ENCODE results near the gene ZNF814. TPM values are rescaled to one million over a fixed set of nuclear protein-coding genes. Genes with fewer than 3 reads are reported as not detected.

ZNF814 gene
- polyA plus RNA-seq (2013) = 18.9 and 19.3 TPM in 2 replicates

DNA sequence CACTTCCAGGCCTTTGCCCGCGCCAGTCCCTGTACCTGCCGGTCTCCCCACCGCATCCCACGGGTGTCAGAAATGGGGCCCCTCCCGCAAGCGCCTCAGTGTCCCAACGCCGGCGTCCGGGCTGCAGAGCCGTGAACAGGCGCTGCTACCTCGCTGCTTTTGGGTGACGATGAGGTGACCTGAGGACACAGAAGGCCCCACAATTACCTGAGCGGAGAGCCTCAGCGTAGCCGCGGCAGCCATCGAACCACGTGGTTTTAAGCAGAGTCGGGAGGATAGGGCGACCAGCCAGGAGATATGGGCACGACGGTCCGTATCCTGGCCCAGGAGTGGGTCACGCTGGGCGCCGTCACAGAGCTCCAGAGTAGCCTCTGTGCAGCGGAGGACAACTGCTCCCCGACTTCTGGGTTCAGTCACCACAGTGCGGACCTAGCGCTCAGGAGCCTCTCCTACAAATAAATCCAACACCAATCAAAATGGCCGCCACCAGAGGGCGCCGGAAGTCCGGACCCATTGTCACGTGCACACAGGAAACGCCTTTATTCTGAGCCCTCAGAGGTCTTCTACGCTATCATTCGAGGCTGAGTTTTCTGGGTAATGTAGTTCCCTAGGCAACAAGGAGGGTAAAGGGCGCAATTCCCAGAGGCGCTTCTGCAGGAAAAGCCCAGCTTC lies at the start of gene ZNF814:
TSS of gene ZNF814 (minus strand) at position 478 of the 672 bp plus-strand sequence. CDS start at position 243, 235 bp downstream.
- H2BK12ac ChIP-seq (ENCODE audit: low read length) = peak within 1 kb of the TSS; percentile 78
- H2AFZ ChIP-seq (ENCODE audit: insufficient read depth, low read length, poor library complexity) = peak within 1 kb of the TSS; percentile 62
- H2AK5ac ChIP-seq (ENCODE audit: low read length) = peak within 1 kb of the TSS; percentile 82
- peak within 1 kb of the TSS; percentile 83 for H3K4me3 ChIP-seq (ENCODE audit: low read depth, low read length)
- H3K27me3 ChIP-seq (ENCODE audit: insufficient read depth, low read length) = no peaks in the 10 kb centered on the region
- H3K79me1 ChIP-seq (ENCODE audit: low read length) = peaks cover 22% of the 10 kb centered on the region
- peak within 1 kb of the TSS; percentile 84 for H4K12ac ChIP-seq (ENCODE audit: low read depth, low read length)
- H3K4me1 ChIP-seq (ENCODE audit: control insufficient read depth in 1 of 2, insufficient read depth in 2 of 2, low read length in 2 of 2) = peaks cover 4 to 29% of the 10 kb centered on the region in 2 experiments
- peak within 1 kb of the TSS; percentile 93 for H3K4ac ChIP-seq (ENCODE audit: low read depth, low read length)
- peak within 1 kb of the TSS; percentile 37 for H3K23ac ChIP-seq (ENCODE audit: low read length)
- H4K8ac ChIP-seq (ENCODE audit: low read depth, low read length) = peak within 1 kb of the TSS; percentile 95
- peak; percentile 96 to 98 for DNase-seq
- peak within 1 kb of the TSS; percentile 42 for H3K27ac ChIP-seq (ENCODE audit: low read depth, low read length)
- peak within 1 kb of the TSS; percentile 70 for H3K14ac ChIP-seq (ENCODE audit: low read length)
- H3K79me2 ChIP-seq (ENCODE audit: control insufficient read depth, insufficient read depth, low read length, poor library complexity) = peaks cover 12% of the 10 kb centered on the region
- peaks cover 4% of the 10 kb centered on the region for H3K9me3 ChIP-seq (ENCODE audit: insufficient read depth, low read depth, low read length)
- H3K36me3 ChIP-seq (ENCODE audit: control insufficient read depth in 1 of 2, insufficient read depth in 2 of 2, low read length in 2 of 2) = peaks cover 3 to 5% of the 10 kb centered on the region in 2 experiments
- WGBS (ENCODE audit: extremely low coverage, insufficient coverage, insufficient read length) = no CpG with 5 or more reads among the region's 43 CpGs
- H2BK120ac ChIP-seq (ENCODE audit: insufficient read depth, low read length, poor library complexity) = peak within 1 kb of the TSS; percentile 92
- peak within 1 kb of the TSS; percentile 98 for H3K18ac ChIP-seq (ENCODE audit: low read length)
- H3K9ac ChIP-seq (ENCODE audit: low read length) = peak within 1 kb of the TSS; percentile 72
- peak within 1 kb of the TSS; percentile 92 for H4K91ac ChIP-seq (ENCODE audit: low read depth, low read length)
- peak within 1 kb of the TSS; percentile 91 for H3K4me2 ChIP-seq (ENCODE audit: low read length)
- peak within 1 kb of the TSS; percentile 62 for H2BK5ac ChIP-seq (ENCODE audit: low read depth, low read length, poor library complexity)

DNA sequence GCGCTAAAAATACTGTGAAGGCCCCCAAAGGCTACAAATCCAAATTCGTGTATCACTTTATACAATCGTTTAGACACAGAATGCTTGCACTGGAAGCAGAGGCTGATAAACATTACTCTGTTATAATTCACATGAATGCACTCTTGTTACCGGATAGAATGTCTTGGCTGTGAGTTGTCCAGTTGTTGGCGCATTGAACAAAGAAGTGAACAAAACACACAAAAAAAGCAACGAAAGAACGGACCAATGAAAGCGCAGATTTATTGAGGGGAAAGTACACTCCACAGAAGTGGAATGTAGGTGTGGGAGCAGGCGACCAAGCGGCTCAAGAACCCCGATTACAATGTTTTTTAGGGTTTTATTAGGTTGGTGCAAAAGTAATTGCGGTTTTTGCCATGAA lies 46.9 kb upstream of the ZNF814 start:
- no peak overlapping the region for H3K27ac ChIP-seq (ENCODE audit: low read depth, low read length)
- H4K12ac ChIP-seq (ENCODE audit: low read depth, low read length) = no peak overlapping the region
- H2BK12ac ChIP-seq (ENCODE audit: low read length) = no peak overlapping the region
- H3K36me3 ChIP-seq (ENCODE audit: control insufficient read depth in 1 of 2, insufficient read depth in 2 of 2, low read length in 2 of 2) = peaks cover 3 to 7% of the 10 kb centered on the region in 2 experiments
- no peak overlapping the region for H3K18ac ChIP-seq (ENCODE audit: low read length)
- no peak overlapping the region for H3K4ac ChIP-seq (ENCODE audit: low read depth, low read length)
- H3K4me2 ChIP-seq (ENCODE audit: low read length) = no peak overlapping the region
- DNase-seq = no peak
- H4K8ac ChIP-seq (ENCODE audit: low read depth, low read length) = no peak overlapping the region
- H2BK120ac ChIP-seq (ENCODE audit: insufficient read depth, low read length, poor library complexity) = no peak overlapping the region
- H2BK5ac ChIP-seq (ENCODE audit: low read depth, low read length, poor library complexity) = no peak overlapping the region
- H2AFZ ChIP-seq (ENCODE audit: insufficient read depth, low read length, poor library complexity) = no peak overlapping the region
- peaks cover 0 to 3% of the 10 kb centered on the region in 2 experiments for H3K4me1 ChIP-seq (ENCODE audit: control insufficient read depth in 1 of 2, insufficient read depth in 2 of 2, low read length in 2 of 2)
- H3K9ac ChIP-seq (ENCODE audit: low read length) = no peak overlapping the region
- WGBS (ENCODE audit: extremely low coverage, insufficient coverage, insufficient read length) = no CpG with 5 or more reads among the region's 12 CpGs
- H3K27me3 ChIP-seq (ENCODE audit: insufficient read depth, low read length) = no peaks in the 10 kb centered on the region
- H2AK5ac ChIP-seq (ENCODE audit: low read length) = no peak overlapping the region
- no peaks in the 10 kb centered on the region for H3K9me3 ChIP-seq (ENCODE audit: insufficient read depth, low read depth, low read length)
- H3K79me2 ChIP-seq (ENCODE audit: control insufficient read depth, insufficient read depth, low read length, poor library complexity) = no peaks in the 10 kb centered on the region
- H3K79me1 ChIP-seq (ENCODE audit: low read length) = peaks cover 4% of the 10 kb centered on the region
- H4K91ac ChIP-seq (ENCODE audit: low read depth, low read length) = no peak overlapping the region
- no peak overlapping the region for H3K14ac ChIP-seq (ENCODE audit: low read length)
- H3K23ac ChIP-seq (ENCODE audit: low read length) = no peak overlapping the region
- no peak overlapping the region for H3K4me3 ChIP-seq (ENCODE audit: low read depth, low read length)

DNA sequence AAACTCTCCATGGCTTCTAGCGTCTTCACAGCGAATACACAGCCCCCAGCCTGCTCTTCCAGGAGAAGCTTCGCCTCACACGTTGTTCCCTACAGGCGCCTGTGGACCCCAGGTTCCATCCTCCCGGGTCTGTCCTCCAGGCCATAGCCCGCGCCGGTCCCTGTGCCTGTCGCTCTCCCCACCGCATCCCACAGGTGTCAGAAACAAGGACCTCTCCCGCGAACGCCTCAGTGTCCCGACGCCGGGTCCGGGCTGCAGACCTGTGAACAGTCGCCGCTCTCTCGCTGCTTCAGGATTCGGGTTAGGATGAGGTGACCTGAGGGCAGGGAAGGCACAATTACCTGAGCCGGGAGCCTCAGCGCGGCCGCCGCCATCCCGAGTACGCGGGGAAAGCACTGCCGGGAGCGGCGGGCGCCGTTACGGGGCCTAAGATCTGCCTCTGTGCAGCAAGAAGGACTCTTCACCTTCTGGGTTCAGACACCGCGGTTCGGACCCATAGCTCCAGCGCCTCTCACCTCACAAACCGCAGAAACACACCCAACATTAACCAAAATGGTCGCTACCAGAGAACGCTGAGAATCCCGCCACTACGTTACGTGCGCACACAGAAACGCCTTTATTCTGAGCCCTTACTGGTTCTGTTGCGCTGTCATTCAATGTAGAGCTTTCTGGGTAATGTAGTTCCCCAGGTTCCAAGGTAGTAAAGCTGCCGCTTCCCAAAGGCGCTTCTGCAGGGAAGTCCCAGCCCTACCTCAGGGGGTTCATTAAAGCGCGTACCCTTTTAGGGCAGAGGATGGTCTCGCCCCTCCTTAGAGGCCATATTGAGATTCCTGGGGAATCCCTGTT lies 46.2 kb upstream of the ZNF814 start, which contains the start of gene ZNF418:
TSS of gene ZNF418 (minus strand) at position 583 of the 846 bp plus-strand sequence. CDS start 1,580 bp downstream, outside the sequence.
- Histone ChIP-seq H2AFZ (ENCODE audit: insufficient read depth, low read length, poor library complexity) (peak within 1 kb of the TSS; percentile 51), H3K4me3 (ENCODE audit: low read depth, low read length) (peak within 1 kb of the TSS; percentile 86), H3K79me2 (ENCODE audit: control insufficient read depth, insufficient read depth, low read length, poor library complexity) (no peaks in the 10 kb centered on the region), H3K36me3 (ENCODE audit: control insufficient read depth in 1 of 2, insufficient read depth in 2 of 2, low read length in 2 of 2) (peaks cover 4 to 12% of the 10 kb centered on the region in 2 experiments), H3K9me3 (ENCODE audit: insufficient read depth, low read depth, low read length) (peaks cover 2% of the 10 kb centered on the region), H3K18ac (ENCODE audit: low read length) (peak within 1 kb of the TSS; percentile 33), H3K27ac (ENCODE audit: low read depth, low read length) (no peak within 1 kb of the TSS), H2BK120ac (ENCODE audit: insufficient read depth, low read length, poor library complexity) (peak within 1 kb of the TSS; percentile 37), H3K4me2 (ENCODE audit: low read length) (peak within 1 kb of the TSS; percentile 77), H4K12ac (ENCODE audit: low read depth, low read length) (peak within 1 kb of the TSS; percentile 12), H3K4me1 (ENCODE audit: control insufficient read depth in 1 of 2, insufficient read depth in 2 of 2, low read length in 2 of 2) (peaks cover 0 to 3% of the 10 kb centered on the region in 2 experiments), H2BK5ac (ENCODE audit: low read depth, low read length, poor library complexity) (no peak within 1 kb of the TSS), H3K14ac (ENCODE audit: low read length) (peak within 1 kb of the TSS; percentile 70), H4K8ac (ENCODE audit: low read depth, low read length) (peak within 1 kb of the TSS; percentile 63), H3K4ac (ENCODE audit: low read depth, low read length) (no peak within 1 kb of the TSS), H3K27me3 (ENCODE audit: insufficient read depth, low read length) (no peaks in the 10 kb centered on the region), H4K91ac (ENCODE audit: low read depth, low read length) (peak within 1 kb of the TSS; percentile 13), H2BK12ac (ENCODE audit: low read length) (no peak within 1 kb of the TSS), H3K9ac (ENCODE audit: low read length) (peak within 1 kb of the TSS; percentile 70), H2AK5ac (ENCODE audit: low read length) (no peak within 1 kb of the TSS), H3K23ac (ENCODE audit: low read length) (no peak within 1 kb of the TSS), H3K79me1 (ENCODE audit: low read length) (peaks cover 4% of the 10 kb centered on the region)
- peak; percentile 77 to 89 for DNase-seq
- no CpG with 5 or more reads among the region's 54 CpGs for whole genome bisulfite sequencing (ENCODE audit: extremely low coverage, insufficient coverage, insufficient read length)

DNA sequence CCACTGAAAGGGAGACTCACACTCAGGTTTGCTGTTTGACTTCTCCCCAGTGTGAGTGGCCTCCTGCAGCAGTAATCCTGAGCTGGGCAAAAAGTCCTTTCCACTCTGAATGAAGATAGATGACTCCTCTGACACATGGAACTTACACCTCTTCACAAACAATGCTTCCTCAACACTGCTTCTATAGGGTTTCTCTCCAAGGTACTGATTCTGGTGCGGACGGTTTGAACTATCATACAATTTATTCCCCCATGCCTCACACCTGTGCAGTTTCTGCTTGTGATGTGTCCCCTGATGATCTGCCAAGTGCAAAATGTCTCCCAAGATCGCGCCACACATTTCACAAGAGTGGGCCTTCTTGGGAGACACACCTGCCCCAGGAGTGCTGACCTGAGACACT lies 38.8 kb upstream of the ZNF814 start:
- H3K9me3 ChIP-seq (ENCODE audit: insufficient read depth, low read depth, low read length) = peaks cover 11% of the 10 kb centered on the region
- no peak overlapping the region for H4K91ac ChIP-seq (ENCODE audit: low read depth, low read length)
- H3K36me3 ChIP-seq (ENCODE audit: control insufficient read depth in 1 of 2, insufficient read depth in 2 of 2, low read length in 2 of 2) = peaks cover 29 to 61% of the 10 kb centered on the region in 2 experiments
- H3K79me2 ChIP-seq (ENCODE audit: control insufficient read depth, insufficient read depth, low read length, poor library complexity) = no peaks in the 10 kb centered on the region
- H4K12ac ChIP-seq (ENCODE audit: low read depth, low read length) = no peak overlapping the region
- H2BK12ac ChIP-seq (ENCODE audit: low read length) = no peak overlapping the region
- no peaks in the 10 kb centered on the region for H3K4me1 ChIP-seq (ENCODE audit: control insufficient read depth in 1 of 2, insufficient read depth in 2 of 2, low read length in 2 of 2)
- H3K23ac ChIP-seq (ENCODE audit: low read length) = no peak overlapping the region
- H2BK5ac ChIP-seq (ENCODE audit: low read depth, low read length, poor library complexity) = no peak overlapping the region
- H2BK120ac ChIP-seq (ENCODE audit: insufficient read depth, low read length, poor library complexity) = no peak overlapping the region
- H2AK5ac ChIP-seq (ENCODE audit: low read length) = no peak overlapping the region
- no peak overlapping the region for H3K27ac ChIP-seq (ENCODE audit: low read depth, low read length)
- no peaks in the 10 kb centered on the region for H3K79me1 ChIP-seq (ENCODE audit: low read length)
- H3K9ac ChIP-seq (ENCODE audit: low read length) = no peak overlapping the region
- H3K4me2 ChIP-seq (ENCODE audit: low read length) = no peak overlapping the region
- WGBS (ENCODE audit: extremely low coverage, insufficient coverage, insufficient read length) = no CpG with 5 or more reads among the region's 4 CpGs
- no peak overlapping the region for H3K14ac ChIP-seq (ENCODE audit: low read length)
- no peak overlapping the region for H3K4ac ChIP-seq (ENCODE audit: low read depth, low read length)
- H3K27me3 ChIP-seq (ENCODE audit: insufficient read depth, low read length) = no peaks in the 10 kb centered on the region
- no peak overlapping the region for H2AFZ ChIP-seq (ENCODE audit: insufficient read depth, low read length, poor library complexity)
- no peak overlapping the region for H3K4me3 ChIP-seq (ENCODE audit: low read depth, low read length)
- DNase-seq = no peak
- no peak overlapping the region for H3K18ac ChIP-seq (ENCODE audit: low read length)
- H4K8ac ChIP-seq (ENCODE audit: low read depth, low read length) = no peak overlapping the region

Measured in trophoblast cell (in vitro differentiated cells and primary cell).